Smooth muscle cell of bladder (primary cell): ENCODE measurements around the gene FRMD5. TPM values are rescaled to one million over a fixed set of nuclear protein-coding genes. Genes with fewer than 3 reads are reported as not detected.

ENCODE experiments used
- total RNA-seq: library from RNA; depleted of rRNA; stranded (reverse); fragments of >200 nt; gene quantifications from 2 replicates; pipeline ENCODE4 v1.2.3, GENCODE V29; 2014

The FRMD5 gene
- 1.6 and 5.0 TPM in 2 replicates for total RNA-seq

GRCh38 chr15:44195151-44195740 is at the start of gene FRMD5:
FRMD5 (minus strand) TSS chr15:44195271.

GRCh38 chr15:43826508-43827341 is 368.3 kb downstream of the FRMD5 start, which contains the start of gene WDR76:
WDR76 (plus strand) TSS chr15:43827002; CDS start chr15:43827033, 31 bp downstream.

GRCh38 chr15:43824302-43825246 is 370.5 kb downstream of the FRMD5 start, which contains the start of gene MFAP1:
MFAP1 (minus strand) TSS chr15:43824690; CDS start chr15:43824569, 121 bp downstream.

Other genes with a start within 250 kb of the FRMD5 start
- gene GOLM2, start 93.4 kb upstream of the FRMD5 start, total RNA-seq, result 117 and 175 TPM in 2 replicates
- gene CTDSPL2, start 232.4 kb upstream of the FRMD5 start, total RNA-seq, result 63.1 and 65.7 TPM in 2 replicates